Measurements from ENCODE around the gene RBM48.

RBM48 gene

GRCh38 chr7:92503767-92504166 is 24.8 kb upstream of the RBM48 start:
- Histone ChIP-seq H3K36me3 (ENCODE audit: control insufficient read depth in 2 of 2, insufficient read depth in 1 of 2, low read length in 2 of 2) (peaks cover 57 to 65% of the 10 kb centered on the region in 2 experiments), H3K27ac (ENCODE audit: extremely low read depth, low read depth, low read length) (no peak overlapping the region), H3K4me1 (ENCODE audit: control insufficient read depth, insufficient read depth, low read length) (no peaks in the 10 kb centered on the region; the same call in 1 of the 2 replicates), H3K9me3 (ENCODE audit: control insufficient read depth, insufficient read depth, low read depth, low read length) (no peaks in the 10 kb centered on the region), H3K4me3 (ENCODE audit: low read depth, low read length) (no peak overlapping the region)
- POLR2A ChIA-PET = no interaction called here
- CTCF ChIA-PET = no interaction called here
- TF ChIP-seq ZNF473 (tag by site-specific recombination; IDR thresholded peaks at IDR 0.05) = no peak
- no peak for TF ChIP-seq ZNF48 (tag by site-specific recombination; IDR thresholded peaks at IDR 0.05)

- TF ChIP-seq ZNF433 (tag by site-specific recombination; IDR thresholded peaks at IDR 0.05; ENCODE audit: low read depth) (no peak), ZBTB44 (tag by site-specific recombination; IDR thresholded peaks at IDR 0.05) (no peak), ZFP3 (tag by site-specific recombination; IDR thresholded peaks at IDR 0.05; ENCODE audit: low read depth) (no peak), ZSCAN30 (tag by site-specific recombination; IDR thresholded peaks at IDR 0.05) (no peak), ZNF704 (tag by site-specific recombination; IDR thresholded peaks at IDR 0.05) (no peak), ZNF580 (tag by site-specific recombination; IDR thresholded peaks at IDR 0.05) (no peak), ZNF654 (tag by site-specific recombination; IDR thresholded peaks at IDR 0.05; ENCODE audit: low read depth) (no peak), ZNF404 (tag by site-specific recombination; IDR thresholded peaks at IDR 0.05) (no peak), ZBTB20 (tag by site-specific recombination; IDR thresholded peaks at IDR 0.05) (no peak), ZNF776 (tag by site-specific recombination; IDR thresholded peaks at IDR 0.05; ENCODE audit: borderline replicate concordance) (no peak), ZNF777 (tag by site-specific recombination; IDR thresholded peaks at IDR 0.05; ENCODE audit: borderline replicate concordance) (no peak), ZNF416 (tag by site-specific recombination; IDR thresholded peaks at IDR 0.05) (no peak), ZNF830 (tag by site-specific recombination; IDR thresholded peaks at IDR 0.05; ENCODE audit: low read depth) (no peak), ZFHX2 (tag by site-specific recombination; conservative IDR thresholded peaks at IDR 0.05) (no peak), ELK4 (IDR thresholded peaks at IDR 0.05; ENCODE audit: borderline replicate concordance, low read depth, low read length) (no peak), PRDM4 (tag by site-specific recombination; IDR thresholded peaks at IDR 0.05) (no peak), ZNF391 (tag by site-specific recombination; IDR thresholded peaks at IDR 0.05; ENCODE audit: borderline replicate concordance, low read depth) (no peak)
- TF ChIP-seq, protein P1, sequence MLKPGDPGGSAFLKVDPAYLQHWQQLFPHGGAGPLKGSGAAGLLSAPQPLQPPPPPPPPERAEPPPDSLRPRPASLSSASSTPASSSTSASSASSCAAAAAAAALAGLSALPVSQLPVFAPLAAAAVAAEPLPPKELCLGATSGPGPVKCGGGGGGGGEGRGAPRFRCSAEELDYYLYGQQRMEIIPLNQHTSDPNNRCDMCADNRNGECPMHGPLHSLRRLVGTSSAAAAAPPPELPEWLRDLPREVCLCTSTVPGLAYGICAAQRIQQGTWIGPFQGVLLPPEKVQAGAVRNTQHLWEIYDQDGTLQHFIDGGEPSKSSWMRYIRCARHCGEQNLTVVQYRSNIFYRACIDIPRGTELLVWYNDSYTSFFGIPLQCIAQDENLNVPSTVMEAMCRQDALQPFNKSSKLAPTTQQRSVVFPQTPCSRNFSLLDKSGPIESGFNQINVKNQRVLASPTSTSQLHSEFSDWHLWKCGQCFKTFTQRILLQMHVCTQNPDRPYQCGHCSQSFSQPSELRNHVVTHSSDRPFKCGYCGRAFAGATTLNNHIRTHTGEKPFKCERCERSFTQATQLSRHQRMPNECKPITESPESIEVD (tag by site-specific recombination; IDR thresholded peaks at IDR 0.05) = no peak
- TF ChIP-seq, protein P2, sequence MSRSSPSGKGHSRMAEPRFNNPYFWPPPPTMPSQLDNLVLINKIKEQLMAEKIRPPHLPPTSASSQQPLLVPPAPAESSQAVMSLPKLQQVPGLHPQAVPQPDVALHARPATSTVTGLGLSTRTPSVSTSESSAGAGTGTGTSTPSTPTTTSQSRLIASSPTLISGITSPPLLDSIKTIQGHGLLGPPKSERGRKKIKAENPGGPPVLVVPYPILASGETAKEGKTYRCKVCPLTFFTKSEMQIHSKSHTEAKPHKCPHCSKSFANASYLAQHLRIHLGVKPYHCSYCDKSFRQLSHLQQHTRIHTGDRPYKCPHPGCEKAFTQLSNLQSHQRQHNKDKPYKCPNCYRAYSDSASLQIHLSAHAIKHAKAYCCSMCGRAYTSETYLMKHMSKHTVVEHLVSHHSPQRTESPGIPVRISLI (tag by site-specific recombination; IDR thresholded peaks at IDR 0.05) = no peak
- TF ChIP-seq, protein P3, sequence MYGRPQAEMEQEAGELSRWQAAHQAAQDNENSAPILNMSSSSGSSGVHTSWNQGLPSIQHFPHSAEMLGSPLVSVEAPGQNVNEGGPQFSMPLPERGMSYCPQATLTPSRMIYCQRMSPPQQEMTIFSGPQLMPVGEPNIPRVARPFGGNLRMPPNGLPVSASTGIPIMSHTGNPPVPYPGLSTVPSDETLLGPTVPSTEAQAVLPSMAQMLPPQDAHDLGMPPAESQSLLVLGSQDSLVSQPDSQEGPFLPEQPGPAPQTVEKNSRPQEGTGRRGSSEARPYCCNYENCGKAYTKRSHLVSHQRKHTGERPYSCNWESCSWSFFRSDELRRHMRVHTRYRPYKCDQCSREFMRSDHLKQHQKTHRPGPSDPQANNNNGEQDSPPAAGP (tag by site-specific recombination; IDR thresholded peaks at IDR 0.05) = no peak
- ChIA-PET POLR2A (no interaction called here), CTCF (no interaction called here)
- Histone ChIP-seq H3K4me1 (ENCODE audit: control insufficient read depth, insufficient read depth, low read length) (no peaks in the 10 kb centered on the region; the same call in 1 of the 2 replicates), H3K9me3 (ENCODE audit: control insufficient read depth, insufficient read depth, low read depth, low read length) (no peaks in the 10 kb centered on the region), H3K4me3 (ENCODE audit: low read depth, low read length) (no peak overlapping the region), H3K27ac (ENCODE audit: extremely low read depth, low read depth, low read length) (no peak overlapping the region), H3K36me3 (ENCODE audit: control insufficient read depth in 2 of 2, insufficient read depth in 1 of 2, low read length in 2 of 2) (peaks cover 57 to 61% of the 10 kb centered on the region in 2 experiments)
Measured at GRCh38 chr7:92504563-92504962, 24.0 kb upstream of the RBM48 start.
